ENCODE data around the gene CWF19L2. TPM values are rescaled to one million over a fixed set of nuclear protein-coding genes. Genes with fewer than 3 reads are reported as not detected.

CWF19L2 gene
- total RNA-seq, 1 donor from 2014 or later, result 7.5 TPM

DNA sequence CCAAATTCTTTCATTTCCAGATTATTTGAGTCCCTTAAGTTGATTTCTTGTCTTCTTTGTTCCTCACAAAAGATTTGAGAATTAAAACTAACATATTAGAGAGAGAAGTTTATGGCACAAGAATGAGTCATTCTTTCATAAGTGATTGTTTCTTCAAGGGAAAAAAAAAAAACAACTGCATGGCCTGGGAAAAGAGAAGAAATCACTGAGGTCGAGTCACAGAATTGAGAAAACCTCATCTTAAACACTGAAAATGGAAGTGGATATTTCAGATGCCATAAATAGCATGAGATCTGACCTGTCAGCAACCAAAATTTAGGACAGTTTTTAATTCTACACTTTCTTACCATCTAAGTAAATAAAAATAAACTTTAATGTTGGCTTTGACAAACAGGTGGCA is 87.2 kb downstream of the CWF19L2 start:
- TF ChIP-seq, protein P1, sequence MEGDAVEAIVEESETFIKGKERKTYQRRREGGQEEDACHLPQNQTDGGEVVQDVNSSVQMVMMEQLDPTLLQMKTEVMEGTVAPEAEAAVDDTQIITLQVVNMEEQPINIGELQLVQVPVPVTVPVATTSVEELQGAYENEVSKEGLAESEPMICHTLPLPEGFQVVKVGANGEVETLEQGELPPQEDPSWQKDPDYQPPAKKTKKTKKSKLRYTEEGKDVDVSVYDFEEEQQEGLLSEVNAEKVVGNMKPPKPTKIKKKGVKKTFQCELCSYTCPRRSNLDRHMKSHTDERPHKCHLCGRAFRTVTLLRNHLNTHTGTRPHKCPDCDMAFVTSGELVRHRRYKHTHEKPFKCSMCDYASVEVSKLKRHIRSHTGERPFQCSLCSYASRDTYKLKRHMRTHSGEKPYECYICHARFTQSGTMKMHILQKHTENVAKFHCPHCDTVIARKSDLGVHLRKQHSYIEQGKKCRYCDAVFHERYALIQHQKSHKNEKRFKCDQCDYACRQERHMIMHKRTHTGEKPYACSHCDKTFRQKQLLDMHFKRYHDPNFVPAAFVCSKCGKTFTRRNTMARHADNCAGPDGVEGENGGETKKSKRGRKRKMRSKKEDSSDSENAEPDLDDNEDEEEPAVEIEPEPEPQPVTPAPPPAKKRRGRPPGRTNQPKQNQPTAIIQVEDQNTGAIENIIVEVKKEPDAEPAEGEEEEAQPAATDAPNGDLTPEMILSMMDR (conservative IDR thresholded peaks at IDR 0.05; ENCODE audit: low read depth, low read length), result no peak
- peak; percentile 13 for DNase-seq (ENCODE audit: low read depth)

DNA sequence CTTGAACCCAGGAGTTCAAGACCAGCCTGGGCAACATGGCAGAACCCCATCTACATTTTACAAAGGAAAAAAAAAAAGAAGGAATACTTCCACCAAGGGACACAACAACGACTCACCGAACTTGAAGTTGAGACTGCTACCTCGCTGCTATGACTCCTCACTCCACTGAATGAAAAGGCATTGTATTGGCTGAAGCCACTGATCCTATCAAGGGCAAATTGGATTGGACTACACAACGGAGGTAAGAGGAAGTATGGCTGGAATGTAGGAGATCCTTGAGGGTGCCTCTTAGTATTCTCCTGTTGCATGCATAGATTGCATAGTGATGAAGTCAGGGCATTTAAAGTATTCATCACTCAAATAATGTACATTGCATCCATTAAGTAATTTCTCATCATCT is 97.9 kb downstream of the CWF19L2 start:
- H3K4me3 ChIP-seq (ENCODE audit: low read depth, low read length), result no peak overlapping the region
- DNase-seq (ENCODE audit: low read depth), result no peak
- TF ChIP-seq, protein P1 (conservative IDR thresholded peaks at IDR 0.05; ENCODE audit: low read depth, low read length), result no peak

More for the DNA sequence above, 87.2 kb downstream of the CWF19L2 start:
- H3K4me3 ChIP-seq (ENCODE audit: low read depth, low read length), result no peak overlapping the region

DNA sequence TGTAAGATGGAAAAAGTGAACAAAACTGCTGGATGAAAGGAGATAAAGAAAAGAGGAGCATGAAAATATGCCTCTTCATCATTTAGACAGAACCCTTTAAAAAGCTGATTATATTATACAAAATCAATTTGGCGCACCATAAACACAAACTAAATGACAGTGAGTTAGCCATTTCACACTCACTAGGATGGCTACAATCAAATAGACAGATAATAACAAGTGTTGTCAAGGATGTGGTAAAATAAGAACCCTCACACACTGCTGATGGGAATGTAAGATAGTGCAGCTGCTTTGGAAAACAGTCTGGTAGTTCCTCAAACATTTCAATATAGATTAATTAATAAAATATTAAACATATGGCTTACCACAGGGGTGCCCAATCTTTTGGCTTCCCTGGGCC is 99.7 kb downstream of the CWF19L2 start:
- DNase-seq (ENCODE audit: low read depth), result no peak
- no peak overlapping the region for H3K4me3 ChIP-seq (ENCODE audit: low read depth, low read length)
- TF ChIP-seq, protein P1 (conservative IDR thresholded peaks at IDR 0.05; ENCODE audit: low read depth, low read length), result no peak

DNA sequence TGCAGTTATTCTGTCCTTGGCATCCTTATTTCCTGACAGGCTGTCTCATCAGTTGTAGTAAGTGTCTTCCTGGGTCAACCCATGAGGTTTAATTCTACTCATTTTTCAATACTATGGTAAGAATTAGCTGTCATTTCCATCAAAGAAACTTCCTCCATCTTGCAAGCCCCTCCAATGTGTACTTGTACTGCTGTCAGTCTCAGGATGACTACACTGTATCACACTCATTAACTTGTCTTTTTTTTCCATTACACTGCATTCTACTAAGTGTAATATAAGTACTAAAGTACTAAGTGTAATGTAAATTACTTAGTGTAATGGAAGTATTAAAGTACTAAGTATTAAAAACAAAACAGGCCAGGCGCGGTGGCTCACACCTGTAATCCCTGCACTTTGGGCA is 102.8 kb downstream of the CWF19L2 start:
- TF ChIP-seq, protein P1 (conservative IDR thresholded peaks at IDR 0.05; ENCODE audit: low read depth, low read length), result no peak
- no peak overlapping the region for H3K4me3 ChIP-seq (ENCODE audit: low read depth, low read length)
- no peak for DNase-seq (ENCODE audit: low read depth)

DNA sequence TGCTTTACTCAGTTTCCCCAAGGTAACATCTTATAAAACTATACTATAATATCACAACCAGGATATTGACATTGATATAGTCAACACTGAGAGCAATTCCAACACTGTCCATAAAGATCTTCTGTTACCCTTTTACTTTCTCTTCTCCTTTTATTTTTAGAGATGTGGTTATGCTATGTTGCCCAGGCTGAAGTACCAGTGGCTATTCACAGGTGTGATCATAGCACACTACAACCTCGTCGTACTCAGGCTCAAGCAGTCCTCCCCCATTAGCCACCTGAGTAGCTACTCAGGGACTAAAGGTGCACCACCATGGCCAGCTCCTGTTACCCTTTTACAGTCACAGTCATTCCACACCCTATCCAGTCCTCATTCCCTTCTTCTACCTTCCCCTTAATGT is 119.7 kb downstream of the CWF19L2 start:
- H3K4me3 ChIP-seq (ENCODE audit: low read depth, low read length), result no peak overlapping the region
- TF ChIP-seq, protein P1 (conservative IDR thresholded peaks at IDR 0.05; ENCODE audit: low read depth, low read length), result no peak
- no peak for DNase-seq (ENCODE audit: low read depth)

DNA sequence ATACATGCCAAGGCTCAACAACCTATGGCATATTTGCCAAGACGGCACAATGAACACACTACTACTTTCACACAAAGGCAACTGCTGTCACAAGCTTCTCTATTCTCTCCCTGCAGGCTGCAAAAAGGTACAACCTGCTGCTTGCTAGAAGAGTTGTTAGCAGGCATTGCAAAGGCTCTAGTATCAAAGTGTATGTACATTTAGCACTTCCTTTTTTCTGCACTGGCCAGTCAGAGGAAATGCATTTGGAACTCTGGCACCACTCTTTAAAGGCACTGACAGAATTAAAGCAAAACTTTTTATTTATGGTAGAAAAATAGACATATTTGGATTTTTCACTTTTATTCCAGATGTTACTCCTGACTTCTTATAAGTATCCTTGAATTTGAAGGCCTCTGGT is 125.9 kb downstream of the CWF19L2 start:
- TF ChIP-seq, protein P1 (conservative IDR thresholded peaks at IDR 0.05; ENCODE audit: low read depth, low read length), result no peak
- no peak for DNase-seq (ENCODE audit: low read depth)
- H3K4me3 ChIP-seq (ENCODE audit: low read depth, low read length), result no peak overlapping the region

DNA sequence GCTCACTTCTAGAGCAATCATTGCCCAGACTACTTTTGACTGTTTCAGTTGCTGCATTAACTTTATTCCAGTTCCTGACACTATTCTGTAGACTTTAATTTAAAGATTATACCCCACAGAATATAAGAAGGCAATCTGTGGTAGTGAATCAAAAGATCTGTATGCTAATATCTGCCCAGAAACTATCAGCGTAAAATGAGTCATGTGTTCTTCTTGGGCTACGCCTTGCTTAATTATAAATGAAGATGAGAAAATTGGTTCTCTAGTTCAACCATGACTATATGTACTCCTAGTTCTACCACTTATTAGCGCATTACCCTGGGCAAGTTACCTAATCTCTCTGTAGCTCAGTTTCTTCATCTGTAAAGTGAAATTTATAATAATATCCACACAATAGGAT is 128.5 kb downstream of the CWF19L2 start:
- TF ChIP-seq, protein P1 (conservative IDR thresholded peaks at IDR 0.05; ENCODE audit: low read depth, low read length), result no peak
- DNase-seq (ENCODE audit: low read depth), result no peak
- H3K4me3 ChIP-seq (ENCODE audit: low read depth, low read length), result no peak overlapping the region

All from epithelial cell of proximal tubule (primary cell).